ENCODE measurements around the gene SYPL1. TPM values are rescaled to one million over a fixed set of nuclear protein-coding genes. Genes with fewer than 3 reads are reported as not detected.

SYPL1 gene
- total RNA-seq, 1 donor from 2014 or later, result 99.0 TPM

GRCh38 chr7:106121189-106121810, 9.2 kb upstream of the SYPL1 start:
- no peak for DNase-seq

- no peak for DNase-seq
These were observed 8.4 kb upstream of the SYPL1 start for GRCh38 chr7:106120500-106120899.

GRCh38 chr7:106119719-106120118, 7.6 kb upstream of the SYPL1 start:
- no peak for DNase-seq

GRCh38 chr7:106117786-106118544, 5.9 kb upstream of the SYPL1 start:
- no peak for DNase-seq

GRCh38 chr7:106116161-106116704, 4.1 kb upstream of the SYPL1 start:
- no peak for DNase-seq

GRCh38 chr7:106114716-106115383, 2.7 kb upstream of the SYPL1 start:
- DNase-seq, result no peak

- DNase-seq, result peak; percentile 12
These were observed 885 bp upstream of the SYPL1 start for GRCh38 chr7:106112972-106113421.

- peak; percentile 69 for DNase-seq
These were observed 426 bp downstream of the SYPL1 start for GRCh38 chr7:106111655-106112117.

- no peak for DNase-seq
These were observed 1.0 kb downstream of the SYPL1 start for GRCh38 chr7:106110885-106111654.

GRCh38 chr7:106110238-106110560, 1.9 kb downstream of the SYPL1 start:
- no peak for DNase-seq

- DNase-seq, result no peak
These were observed 2.4 kb downstream of the SYPL1 start for GRCh38 chr7:106109521-106110237.

GRCh38 chr7:106108991-106109390, 3.1 kb downstream of the SYPL1 start:
- no peak for DNase-seq

GRCh38 chr7:106104721-106105260, 7.3 kb downstream of the SYPL1 start:
- no peak for DNase-seq

- no peak for DNase-seq
These were observed 9.6 kb downstream of the SYPL1 start for GRCh38 chr7:106102387-106102966.

GRCh38 chr7:106101726-106102125, 10.4 kb downstream of the SYPL1 start:
- no peak for DNase-seq

GRCh38 chr7:106100863-106101629, 11.1 kb downstream of the SYPL1 start:
- DNase-seq, result no peak

GRCh38 chr7:106099539-106099938, 12.6 kb downstream of the SYPL1 start:
- no peak for DNase-seq

GRCh38 chr7:106098889-106099288, 13.2 kb downstream of the SYPL1 start:
- DNase-seq, result no peak

GRCh38 chr7:106095634-106096033, 16.5 kb downstream of the SYPL1 start:
- DNase-seq, result no peak

GRCh38 chr7:106094780-106095179, 17.3 kb downstream of the SYPL1 start:
- no peak for DNase-seq
